Lung (tissue), 12 donors: ENCODE data around the gene EGFL8. TPM values are rescaled to one million over a fixed set of nuclear protein-coding genes. Genes with fewer than 3 reads are reported as not detected.

Experiments used
- ATAC-seq: fragments of 200-7000 bp; cut with Tn5 transposase; one replicate; pipeline ENCODE4 v1.9.1; 2020; ENCODE audit warnings: moderate number of reproducible peaks; ENCODE audit not compliant: insufficient read depth, low FRiP score
- DNase-seq, 3 donors: peaks; one replicate each; pipeline ENCODE4 v3.0.0-alpha.2; 2013 to 2017
- H3K27ac ChIP-seq, 2 donors: one replicate each; pipeline ENCODE4 v1.5.1; 2013; ENCODE audit warnings: mild to moderate bottlenecking in 2 of 2, moderate library complexity in 2 of 2, control low read depth in 1 of 2, inconsistent platforms in 1 of 2, low read depth in 1 of 2, low read length in 1 of 2
- H3K27me3 ChIP-seq, 3 donors: one replicate each; pipeline ENCODE4 v1.5.1; 2013; ENCODE audit warnings: low read length in 2 of 3; ENCODE audit not compliant: control insufficient read depth in 3 of 3, insufficient read depth in 3 of 3
- H3K36me3 ChIP-seq, 4 donors: one replicate each; pipeline ENCODE4 v1.5.1; 2013; ENCODE audit warnings: low read length in 4 of 4, mild to moderate bottlenecking in 1 of 4, moderate library complexity in 1 of 4; ENCODE audit not compliant: control insufficient read depth in 4 of 4, insufficient read depth in 4 of 4
- H3K4me1 ChIP-seq, 5 donors: one replicate each; pipeline ENCODE4 v1.5.1; 2013; ENCODE audit warnings: low read length in 5 of 5, mild to moderate bottlenecking in 2 of 5, moderate library complexity in 1 of 5; ENCODE audit not compliant: control insufficient read depth in 5 of 5, insufficient read depth in 5 of 5
- H3K4me3 ChIP-seq: one replicate; pipeline ENCODE4 v1.5.1; 2013; ENCODE audit warnings: mild to moderate bottlenecking, control low read depth, moderate library complexity
- H3K9ac ChIP-seq, 2 donors: one replicate each; pipeline ENCODE4 v1.5.1; 2013; ENCODE audit warnings: low read length in 2 of 2, control low read depth in 1 of 2; ENCODE audit not compliant: insufficient read depth in 1 of 2
- H3K9me3 ChIP-seq, 4 donors: one replicate each; pipeline ENCODE4 v1.5.1; 2013; ENCODE audit warnings: low read length in 3 of 4, mild to moderate bottlenecking in 1 of 4, moderate library complexity in 1 of 4; ENCODE audit not compliant: control insufficient read depth in 4 of 4, insufficient read depth in 3 of 4
- CTCF ChIP-seq: IDR thresholded peaks from 2 replicates; pipeline ENCODE4 v1.5.1; 2012; ENCODE audit warnings: mild to moderate bottlenecking; ENCODE audit errors: control extremely low read depth, extremely low read depth
- WGBS, 2 donors: extraction: QIAGEN DNeasy Blood & Tissue Kit; methylation state at CpG; one replicate each; pipeline ENCODE4 v1.1.7; 2013; 5-methylcytosine and 5-hydroxymethylcytosine counted together
- polyA plus RNA-seq, 2 donors: library from polyadenylated mRNA; stranded (reverse); fragments of 200-250 nt; gene quantifications; one replicate each; pipeline ENCODE4 v1.2.1, GENCODE V29; 2013
- total RNA-seq, 2 donors: library from RNA; depleted of rRNA in 1 of 2; stranded (reverse); fragments of >200 nt in 1 of 2; gene quantifications; one replicate each; pipeline ENCODE4 v1.2.1, GENCODE V29; 2014 to 2021
- donor health status: control.
- donor health status: control.
- donor health status: Bipolar disorder and iron deficiency.
- donor health status: healthy.
- donor health status: DM: yes; HTN: yes; CAD: no.

EGFL8 gene
- total and polyA plus RNA-seq, 4 donors, result 3.8 to 10.9 (median 10.0) TPM

GRCh38 chr6:32149092-32149755, 15.2 kb upstream of the EGFL8 start:
- Histone ChIP-seq H3K27ac (no peak overlapping the region), H3K9ac (no peak overlapping the region), H3K27me3 (peaks cover 0 to 55% (median 42%) of the 10 kb centered on the region in 3 donors), H3K4me1 (peaks cover 2 to 24% (median 11%) of the 10 kb centered on the region in 5 donors), H3K4me3 (no peak overlapping the region), H3K9me3 (peaks cover 0 to 2% (median 0%) of the 10 kb centered on the region in 4 donors), H3K36me3 (no peaks in the 10 kb centered on the region)
- DNase-seq (no peak), ATAC-seq (no peak)
- TF ChIP-seq CTCF, result no peak
- WGBS, 2 donors, result 40 to 49% methylated on average over 47 of the region's 47 CpGs

- peaks cover 0 to 59% (median 42%) of the 10 kb centered on the region in 3 donors for H3K27me3 ChIP-seq
- peaks cover 2 to 32% (median 14%) of the 10 kb centered on the region in 5 donors for H3K4me1 ChIP-seq
- ATAC-seq (no peak), DNase-seq (no peak)
- H3K4me3 ChIP-seq, result no peak overlapping the region
- H3K36me3 ChIP-seq, result peaks cover 0 to under 1% (median 0%) of the 10 kb centered on the region in 4 donors
- WGBS, 2 donors, result 45 to 46% methylated on average over 41 to 55 of the region's 55 CpGs
- TF ChIP-seq CTCF, result no peak
- H3K9ac ChIP-seq, result no peak overlapping the region
- peaks cover 0 to 2% (median 0%) of the 10 kb centered on the region in 4 donors for H3K9me3 ChIP-seq
- H3K27ac ChIP-seq, result no peak overlapping the region
Observed at GRCh38 chr6:32149932-32150870, 14.2 kb upstream of the EGFL8 start.

GRCh38 chr6:32151181-32151862, 13.1 kb upstream of the EGFL8 start:
- peaks cover 0 to 56% (median 42%) of the 10 kb centered on the region in 3 donors for H3K27me3 ChIP-seq
- WGBS, 2 donors, result 39 to 40% methylated on average over 8 of the region's 8 CpGs
- peaks cover 0 to 7% (median 0%) of the 10 kb centered on the region in 4 donors for H3K36me3 ChIP-seq
- H3K9me3 ChIP-seq, result peaks cover 0 to 2% (median 0%) of the 10 kb centered on the region in 4 donors
- H3K9ac ChIP-seq, result no peak overlapping the region
- H3K4me3 ChIP-seq, result no peak overlapping the region
- ATAC-seq (no peak), DNase-seq (peak in 1 of 3 donors; percentile 32)
- no peak for TF ChIP-seq CTCF
- peaks cover 2 to 37% (median 17%) of the 10 kb centered on the region in 5 donors for H3K4me1 ChIP-seq
- no peak overlapping the region for H3K27ac ChIP-seq
